Trophoblast cell (in vitro differentiated cells and primary cell): ENCODE results near the gene IMPG2.

Experiments used
- DNase-seq, 2 donors: peaks; one replicate each; pipeline ENCODE4 v3.0.0-alpha.2; 2016
- H2AFZ ChIP-seq: 2 replicates; pipeline ENCODE4 v1.6.1; 2013; ENCODE audit warnings: low read length, moderate library complexity, mild to moderate bottlenecking; ENCODE audit not compliant: insufficient read depth, poor library complexity
- H2AK5ac ChIP-seq: 2 replicates; pipeline ENCODE4 v1.6.1; 2013; ENCODE audit warnings: mild to moderate bottlenecking, low read length
- H2BK120ac ChIP-seq: 2 replicates; pipeline ENCODE4 v1.6.1; 2013; ENCODE audit warnings: low read length, mild to moderate bottlenecking, moderate library complexity; ENCODE audit not compliant: insufficient read depth, poor library complexity
- H2BK12ac ChIP-seq: 2 replicates; pipeline ENCODE4 v1.6.1; 2013; ENCODE audit warnings: mild to moderate bottlenecking, low read length, moderate library complexity
- H2BK5ac ChIP-seq: 2 replicates; pipeline ENCODE4 v1.6.1; 2013; ENCODE audit warnings: low read length, low read depth, moderate library complexity, mild to moderate bottlenecking; ENCODE audit not compliant: poor library complexity
- H3K14ac ChIP-seq: 2 replicates; pipeline ENCODE4 v1.6.1; 2013; ENCODE audit warnings: mild to moderate bottlenecking, low read length
- H3K18ac ChIP-seq: 2 replicates; pipeline ENCODE4 v1.6.1; 2013; ENCODE audit warnings: mild to moderate bottlenecking, low read length
- H3K23ac ChIP-seq: 2 replicates; pipeline ENCODE4 v1.6.1; 2013; ENCODE audit warnings: low read length
- H3K27ac ChIP-seq: 2 replicates; pipeline ENCODE4 v1.5.1; 2013; ENCODE audit warnings: low read depth, mild to moderate bottlenecking, inconsistent platforms, low read length, moderate library complexity
- H3K27me3 ChIP-seq: 2 replicates; pipeline ENCODE4 v1.6.1; 2013; ENCODE audit warnings: inconsistent platforms, mild to moderate bottlenecking, low read length, moderate library complexity; ENCODE audit not compliant: insufficient read depth
- H3K36me3 ChIP-seq, 2 experiments: 1 replicate in 1 of 2; 2 replicates in 1 of 2; pipeline ENCODE4 v1.6.1; 2013; ENCODE audit warnings: low read length in 2 of 2, mild to moderate bottlenecking in 2 of 2, moderate library complexity in 1 of 2; ENCODE audit not compliant: insufficient read depth in 2 of 2, control insufficient read depth in 1 of 2
- H3K4ac ChIP-seq: 2 replicates; pipeline ENCODE4 v1.6.1; 2013; ENCODE audit warnings: low read depth, mild to moderate bottlenecking, low read length, moderate library complexity
- H3K4me1 ChIP-seq, 2 experiments: 1 replicate in 1 of 2; 2 replicates in 1 of 2; pipeline ENCODE4 v1.6.1; 2013; ENCODE audit warnings: low read length in 2 of 2, mild to moderate bottlenecking in 2 of 2, moderate library complexity in 1 of 2; ENCODE audit not compliant: insufficient read depth in 2 of 2, control insufficient read depth in 1 of 2
- H3K4me2 ChIP-seq: 2 replicates; pipeline ENCODE4 v1.6.1; 2013; ENCODE audit warnings: inconsistent platforms, mild to moderate bottlenecking, low read length, moderate library complexity
- H3K4me3 ChIP-seq: 2 replicates; pipeline ENCODE4 v1.5.1; 2013; ENCODE audit warnings: mild to moderate bottlenecking, low read depth, low read length, inconsistent platforms
- H3K79me1 ChIP-seq: one replicate; pipeline ENCODE4 v1.6.1; 2013; ENCODE audit warnings: low read length
- H3K79me2 ChIP-seq: 2 replicates; pipeline ENCODE4 v1.6.1; 2013; ENCODE audit warnings: low read length, mild to moderate bottlenecking; ENCODE audit not compliant: control insufficient read depth, insufficient read depth, poor library complexity
- H3K9ac ChIP-seq: 2 replicates; pipeline ENCODE4 v1.6.1; 2013; ENCODE audit warnings: mild to moderate bottlenecking, low read length
- H3K9me3 ChIP-seq: 2 replicates; pipeline ENCODE4 v1.6.1; 2013; ENCODE audit warnings: low read depth, mild to moderate bottlenecking, control low read depth, inconsistent platforms, low read length; ENCODE audit not compliant: insufficient read depth
- H4K12ac ChIP-seq: 2 replicates; pipeline ENCODE4 v1.6.1; 2013; ENCODE audit warnings: low read depth, mild to moderate bottlenecking, low read length, moderate library complexity
- H4K8ac ChIP-seq: 2 replicates; pipeline ENCODE4 v1.6.1; 2013; ENCODE audit warnings: low read depth, mild to moderate bottlenecking, low read length, moderate library complexity
- H4K91ac ChIP-seq: one replicate; pipeline ENCODE4 v1.6.1; 2013; ENCODE audit warnings: low read depth, mild to moderate bottlenecking, low read length, moderate library complexity
- WGBS: extraction: QIAGEN DNeasy Blood & Tissue Kit; methylation state at CpG from one replicate; pipeline ENCODE4 v1.1.7; 2013; ENCODE audit warnings: missing lambda C conversion rate; ENCODE audit not compliant: insufficient read length, insufficient coverage; ENCODE audit errors: extremely low coverage; 5-methylcytosine and 5-hydroxymethylcytosine counted together

Gene IMPG2

DNA sequence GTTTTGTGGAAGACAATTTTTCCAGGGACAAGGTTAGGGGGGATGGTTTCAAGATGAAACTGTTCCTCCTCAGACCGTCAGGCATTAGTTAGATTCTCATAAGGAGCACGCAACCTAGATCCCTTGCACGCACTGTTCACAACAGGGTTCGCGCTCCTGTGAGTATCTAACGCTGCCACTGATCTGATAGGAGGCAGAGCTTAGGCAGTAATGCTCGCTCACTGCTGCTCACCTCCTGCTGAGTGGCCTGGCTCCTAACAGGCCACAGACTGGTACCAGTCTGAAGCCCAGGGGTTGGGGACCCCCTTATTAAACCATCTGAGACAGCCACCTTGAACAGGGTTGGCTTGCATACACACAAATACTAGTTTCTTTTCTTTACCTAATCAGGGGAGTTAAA is 13.5 kb upstream of the IMPG2 start:
- Histone ChIP-seq H3K79me1 (no peaks in the 10 kb centered on the region), H3K4ac (no peak overlapping the region), H3K4me2 (no peak overlapping the region), H3K36me3 (peaks cover 0 to 1% of the 10 kb centered on the region in 2 experiments), H4K12ac (no peak overlapping the region), H2AK5ac (no peak overlapping the region), H3K14ac (no peak overlapping the region), H3K4me1 (no peaks in the 10 kb centered on the region), H2AFZ (no peak overlapping the region), H2BK12ac (no peak overlapping the region), H3K9ac (no peak overlapping the region), H3K4me3 (peak overlapping the region; percentile 36), H3K23ac (no peak overlapping the region), H2BK120ac (no peak overlapping the region), H3K18ac (no peak overlapping the region), H3K9me3 (no peaks in the 10 kb centered on the region), H4K91ac (no peak overlapping the region), H3K27ac (no peak overlapping the region), H4K8ac (no peak overlapping the region), H3K79me2 (no peaks in the 10 kb centered on the region), H2BK5ac (no peak overlapping the region), H3K27me3 (no peaks in the 10 kb centered on the region)
- no peak for DNase-seq
- no CpG with 5 or more reads among the region's 7 CpGs for WGBS

DNA sequence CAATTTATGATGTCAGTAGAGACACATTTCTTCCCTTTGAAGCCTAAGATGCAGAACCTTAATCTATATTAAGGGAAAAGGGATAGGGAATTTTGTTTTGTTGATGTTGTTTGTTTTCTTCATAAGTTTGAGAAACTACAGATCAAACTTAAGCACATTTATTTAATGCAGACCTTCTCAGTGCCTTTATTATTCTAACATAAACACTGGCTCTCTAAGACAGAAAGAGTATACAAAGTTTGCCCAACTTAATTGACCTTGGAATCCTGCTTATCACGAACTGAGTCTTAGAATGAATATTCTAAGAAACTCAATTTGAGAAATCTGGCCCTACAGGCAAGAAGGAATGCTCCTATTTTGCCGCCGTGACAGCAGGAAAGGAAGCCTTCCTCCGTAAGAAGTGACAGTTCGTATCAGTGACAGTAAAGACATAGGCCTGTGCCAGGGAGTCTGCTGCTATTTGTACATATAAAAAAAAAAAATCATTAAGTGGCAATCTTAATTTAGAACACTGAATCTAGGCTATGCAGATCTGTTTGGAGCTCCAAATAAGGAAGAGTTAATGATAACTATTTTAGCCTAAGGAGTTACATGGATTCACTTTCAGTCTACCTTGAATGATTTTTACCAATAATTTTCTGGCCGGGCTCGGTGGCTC is 8.8 kb upstream of the IMPG2 start:
- no peak overlapping the region for H2AK5ac ChIP-seq
- H3K79me1 ChIP-seq = no peaks in the 10 kb centered on the region
- whole genome bisulfite sequencing = no CpG with 5 or more reads among the region's 7 CpGs
- H3K23ac ChIP-seq = no peak overlapping the region
- H3K9ac ChIP-seq = no peak overlapping the region
- no peak overlapping the region for H3K27ac ChIP-seq
- H3K4me1 ChIP-seq = no peaks in the 10 kb centered on the region
- no peak overlapping the region for H3K4ac ChIP-seq
- no peak overlapping the region for H3K18ac ChIP-seq
- H2BK120ac ChIP-seq = no peak overlapping the region
- no peaks in the 10 kb centered on the region for H3K9me3 ChIP-seq
- H3K79me2 ChIP-seq = no peaks in the 10 kb centered on the region
- no peak overlapping the region for H2BK5ac ChIP-seq
- no peak overlapping the region for H3K4me2 ChIP-seq
- no peak for DNase-seq
- no peak overlapping the region for H2AFZ ChIP-seq
- no peak overlapping the region for H4K91ac ChIP-seq
- H4K12ac ChIP-seq = no peak overlapping the region
- H3K27me3 ChIP-seq = no peaks in the 10 kb centered on the region
- no peak overlapping the region for H3K4me3 ChIP-seq
- no peak overlapping the region for H2BK12ac ChIP-seq
- H4K8ac ChIP-seq = no peak overlapping the region
- H3K14ac ChIP-seq = no peak overlapping the region
- peaks cover 0 to 3% of the 10 kb centered on the region in 2 experiments for H3K36me3 ChIP-seq

DNA sequence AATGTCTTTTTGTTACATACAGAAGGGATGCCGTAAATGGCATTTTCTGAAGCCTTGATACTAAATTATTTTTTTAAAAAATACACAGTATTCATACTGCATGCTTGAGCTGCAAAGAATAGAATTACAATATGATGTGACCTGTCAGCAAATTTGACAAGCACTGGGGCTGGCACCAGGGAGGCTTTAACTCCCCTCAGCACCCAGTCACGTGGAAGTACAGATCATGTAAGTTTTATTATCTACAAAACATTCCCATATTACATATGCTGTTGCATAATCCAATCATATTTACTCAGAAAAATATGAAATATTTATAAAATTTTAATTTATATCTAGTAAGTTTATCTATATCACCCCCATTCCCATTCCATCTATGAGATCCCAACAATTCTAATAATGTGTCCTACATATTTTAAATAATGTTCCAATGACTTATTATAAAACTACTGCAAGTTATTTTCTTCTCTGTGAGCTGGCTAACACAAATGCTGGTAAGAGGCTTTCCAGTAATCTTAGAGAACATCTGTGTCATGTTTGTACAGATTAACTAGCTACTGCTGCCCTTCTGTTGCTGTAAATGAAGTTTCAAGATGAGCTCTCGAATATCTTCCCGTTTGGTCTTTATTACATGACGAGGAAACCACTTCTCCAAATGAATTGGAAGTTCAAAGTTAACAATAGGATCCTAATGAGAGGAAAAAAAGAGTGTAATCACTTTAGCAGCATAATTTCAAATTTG is 5.2 kb upstream of the IMPG2 start:
- Histone ChIP-seq H4K91ac (no peak overlapping the region), H2BK5ac (no peak overlapping the region), H3K79me2 (no peaks in the 10 kb centered on the region), H3K4me2 (no peak overlapping the region), H2AK5ac (no peak overlapping the region), H4K12ac (no peak overlapping the region), H3K79me1 (no peaks in the 10 kb centered on the region), H2BK120ac (no peak overlapping the region), H4K8ac (no peak overlapping the region), H3K27me3 (no peaks in the 10 kb centered on the region), H3K14ac (no peak overlapping the region), H3K36me3 (peaks cover 0 to 3% of the 10 kb centered on the region in 2 experiments), H3K4me1 (no peaks in the 10 kb centered on the region), H3K4ac (no peak overlapping the region), H3K27ac (no peak overlapping the region), H3K9me3 (no peaks in the 10 kb centered on the region), H3K18ac (no peak overlapping the region), H2AFZ (no peak overlapping the region), H3K23ac (no peak overlapping the region), H2BK12ac (no peak overlapping the region), H3K9ac (no peak overlapping the region), H3K4me3 (no peak overlapping the region)
- WGBS = no CpG with 5 or more reads among the region's 5 CpGs
- peak in 1 of 2 donors; percentile 38 for DNase-seq

DNA sequence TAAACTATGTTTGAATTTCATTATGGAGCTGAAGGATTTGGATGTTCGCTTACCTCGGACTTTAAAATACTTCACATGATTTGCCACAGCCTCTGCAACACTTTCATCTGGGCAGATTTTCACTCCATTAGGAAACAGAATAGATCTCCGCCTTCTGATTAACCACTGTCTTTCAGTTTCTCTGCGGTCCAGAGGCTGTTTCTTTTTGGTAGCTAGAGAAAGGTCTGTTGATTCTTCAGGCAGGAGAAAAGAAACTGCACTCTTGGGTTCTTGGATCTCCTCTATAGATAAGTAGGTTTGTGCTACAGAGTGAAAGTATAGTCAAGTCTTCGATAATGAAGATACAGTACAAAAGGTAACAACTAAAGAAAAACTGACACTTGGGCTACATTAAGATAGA is 844 bp downstream of the IMPG2 start:
- Histone ChIP-seq H2BK12ac (no peak overlapping the region), H3K9ac (no peak overlapping the region), H2BK120ac (no peak overlapping the region), H3K23ac (no peak overlapping the region), H3K27ac (no peak overlapping the region), H3K4ac (no peak overlapping the region), H3K9me3 (no peaks in the 10 kb centered on the region), H3K4me1 (no peaks in the 10 kb centered on the region), H3K14ac (no peak overlapping the region), H4K12ac (no peak overlapping the region), H2AK5ac (no peak overlapping the region), H3K4me3 (no peak overlapping the region), H3K36me3 (no peaks in the 10 kb centered on the region), H3K79me1 (no peaks in the 10 kb centered on the region), H2BK5ac (no peak overlapping the region), H2AFZ (no peak overlapping the region), H3K79me2 (no peaks in the 10 kb centered on the region), H4K8ac (no peak overlapping the region), H3K27me3 (no peaks in the 10 kb centered on the region), H3K18ac (no peak overlapping the region), H4K91ac (no peak overlapping the region), H3K4me2 (no peak overlapping the region)
- no peak for DNase-seq
- WGBS = no CpG with 5 or more reads among the region's 5 CpGs
